HG02610 (cell line): ENCODE measurements around the gene QARS1.

Source experiments
- ATAC-seq: cut with Tn5 transposase; IDR thresholded peaks from one replicate; pipeline ENCODE4 v1.9.1; 2021; ENCODE audit warnings: mild to moderate bottlenecking, moderate library complexity; ENCODE audit not compliant: unreplicated experiment

Gene QARS1

GRCh38 chr3:49120438-49121131 lies 16.0 kb upstream of the QARS1 start, which contains the start of gene USP19:
Gene USP19 (minus strand): TSS chr3:49120823. CDS start chr3:49119145, 1,678 bp downstream.
- ATAC-seq: peak; percentile 80

- no peak for ATAC-seq
Observed at GRCh38 chr3:49120096-49120437, 15.5 kb upstream of the QARS1 start.

- ATAC-seq: no peak
Observed at GRCh38 chr3:49119439-49119838, 14.9 kb upstream of the QARS1 start.

- ATAC-seq: no peak
Observed at GRCh38 chr3:49119036-49119435, 14.5 kb upstream of the QARS1 start.

- no peak for ATAC-seq
Observed at GRCh38 chr3:49112262-49112661, 7.7 kb upstream of the QARS1 start.

GRCh38 chr3:49111347-49111746 lies 6.8 kb upstream of the QARS1 start:
- ATAC-seq: no peak

GRCh38 chr3:49110780-49111179 lies 6.2 kb upstream of the QARS1 start:
- ATAC-seq: no peak

- no peak for ATAC-seq
Observed at GRCh38 chr3:49108346-49108745, 3.8 kb upstream of the QARS1 start.

GRCh38 chr3:49104052-49104426 lies 518 bp downstream of the QARS1 start:
- no peak for ATAC-seq

GRCh38 chr3:49100046-49100615 lies 4.4 kb downstream of the QARS1 start:
- no peak for ATAC-seq

GRCh38 chr3:49098910-49099630 lies 5.5 kb downstream of the QARS1 start:
- no peak for ATAC-seq

GRCh38 chr3:49098429-49098828 lies 6.1 kb downstream of the QARS1 start:
- no peak for ATAC-seq

- peak; percentile 85 for ATAC-seq
Observed at GRCh38 chr3:49093853-49094767, 10.4 kb downstream of the QARS1 start, which contains the start of gene QRICH1. Gene QRICH1 (minus strand): TSS chr3:49094071. CDS start chr3:49077017, 17,054 bp downstream.

- peak; percentile 33 for ATAC-seq
Observed at GRCh38 chr3:49092938-49093852, 11.4 kb downstream of the QARS1 start.

GRCh38 chr3:49081429-49081828 lies 23.1 kb downstream of the QARS1 start:
- no peak for ATAC-seq

- ATAC-seq: no peak
Observed at GRCh38 chr3:49079270-49079669, 25.3 kb downstream of the QARS1 start.

- no peak for ATAC-seq
Observed at GRCh38 chr3:49076646-49077045, 27.9 kb downstream of the QARS1 start.

- no peak for ATAC-seq
Observed at GRCh38 chr3:49076116-49076515, 28.4 kb downstream of the QARS1 start.

GRCh38 chr3:49058011-49058410 lies 46.5 kb downstream of the QARS1 start:
- no peak for ATAC-seq

GRCh38 chr3:49057268-49057667 lies 47.3 kb downstream of the QARS1 start:
- ATAC-seq: no peak
